NCI-H2107 (cell line): ENCODE results near the gene INPP5D.
"Not testable (repeated sequence)": the region's sequence is repeated elsewhere in the genome, so short reads cannot be mapped to it uniquely, and the experiment has no call there.

Experiments
- DNase-seq: peaks from one replicate; lab custom pipeline; 2025; lab: John Stamatoyannopoulos, UW

The INPP5D gene

DNA sequence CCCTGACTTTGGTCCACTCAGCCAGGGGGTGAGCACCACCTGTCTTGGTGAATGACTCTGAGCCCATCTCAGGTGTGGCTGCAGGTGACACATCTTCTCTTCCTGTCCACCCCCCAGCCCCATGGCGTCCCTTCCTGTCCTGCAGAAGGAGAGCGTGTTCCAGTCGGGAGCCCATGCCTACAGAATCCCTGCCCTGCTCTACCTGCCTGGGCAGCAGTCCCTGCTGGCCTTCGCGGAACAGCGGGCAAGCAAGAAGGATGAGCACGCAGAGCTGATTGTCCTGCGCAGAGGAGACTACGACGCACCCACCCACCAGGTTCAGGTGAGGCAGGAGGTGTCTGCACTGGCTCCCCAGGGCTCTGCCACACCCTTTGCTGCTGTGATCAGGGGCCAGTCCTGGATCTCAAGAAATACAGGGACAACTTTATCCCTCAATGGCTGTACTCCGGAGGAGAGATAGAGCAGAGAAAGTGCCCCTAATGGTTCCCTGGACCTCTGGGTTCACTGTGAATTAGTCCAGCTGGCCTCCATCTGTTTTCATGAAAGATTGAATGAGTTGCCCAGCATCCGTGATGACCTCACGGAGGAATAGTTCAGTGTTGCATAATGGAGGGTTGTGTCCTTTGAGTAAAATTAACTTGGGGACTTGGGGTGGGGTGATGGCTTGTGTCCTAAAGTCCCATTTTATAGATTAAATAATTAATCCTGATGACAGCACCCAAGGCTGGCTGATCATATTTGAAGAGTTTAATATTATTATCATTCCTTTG is 27.4 kb upstream of the INPP5D start, which contains the start of gene NEU2:
TSS of gene NEU2 (plus strand) at position 122 of the 770 bp plus-strand sequence. CDS start at position 122, 0 bp downstream.
- DNase-seq, result no peak

DNA sequence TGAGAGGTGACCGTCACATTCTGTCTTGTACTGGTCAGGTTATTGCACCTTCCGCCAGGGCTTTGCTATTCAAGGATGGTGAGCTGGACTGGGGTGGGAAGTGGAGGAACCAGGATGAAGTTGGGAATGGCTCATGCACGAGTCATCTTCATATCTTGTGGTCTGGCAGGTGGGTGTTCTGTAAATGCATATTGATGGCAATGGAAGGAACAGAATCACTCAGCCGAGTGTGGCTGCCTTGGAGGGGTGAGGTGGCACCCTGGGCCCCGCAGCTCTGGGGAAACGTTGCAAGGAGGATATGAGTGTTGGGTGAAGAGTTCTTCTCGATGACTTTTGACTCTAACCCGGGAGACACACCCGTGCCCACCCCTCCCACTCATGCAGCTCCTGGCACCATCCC is 26.5 kb upstream of the INPP5D start:
- DNase-seq, result no peak

- DNase-seq, result no peak
Observed at GRCh38 chr2:233034091-233034882, 25.9 kb upstream of the INPP5D start.

- DNase-seq, result no peak
Observed at GRCh38 chr2:233035426-233036161, 24.5 kb upstream of the INPP5D start.

DNA sequence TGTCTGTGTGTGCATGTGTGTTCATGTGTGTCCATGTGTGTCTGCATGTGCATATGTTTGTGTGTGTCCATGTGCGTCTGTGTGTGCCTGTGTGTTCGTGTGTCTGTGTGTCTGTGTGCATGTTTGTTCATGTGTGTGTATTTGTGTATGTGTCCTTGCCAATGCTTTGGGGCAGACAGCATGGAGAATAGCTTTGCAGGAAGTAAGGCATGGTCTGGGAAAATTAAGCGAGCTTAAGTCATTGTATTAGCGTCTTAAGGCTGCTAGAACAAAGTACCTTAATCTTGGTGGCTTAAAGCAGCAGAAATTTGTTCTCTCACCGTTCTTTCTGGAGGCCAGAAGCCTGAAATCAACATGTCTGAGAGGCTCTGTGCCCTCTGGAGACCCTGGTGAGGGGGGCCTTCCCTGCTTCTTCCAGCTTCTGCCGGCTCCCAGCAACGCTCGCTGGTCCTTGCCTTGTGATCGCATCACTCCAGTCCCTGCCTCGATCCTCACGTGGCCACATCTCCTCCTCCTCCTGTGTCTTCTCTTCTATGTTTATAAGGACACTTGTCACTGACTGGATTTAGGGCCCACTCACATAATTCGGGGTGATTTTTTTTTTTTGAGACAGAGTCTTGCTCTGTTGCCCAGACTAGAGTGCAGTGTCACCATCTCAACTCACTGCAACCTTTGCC is 23.8 kb upstream of the INPP5D start:
- DNase-seq, result no peak

GRCh38 chr2:233037078-233037477 is 23.1 kb upstream of the INPP5D start:
- no peak for DNase-seq

DNA sequence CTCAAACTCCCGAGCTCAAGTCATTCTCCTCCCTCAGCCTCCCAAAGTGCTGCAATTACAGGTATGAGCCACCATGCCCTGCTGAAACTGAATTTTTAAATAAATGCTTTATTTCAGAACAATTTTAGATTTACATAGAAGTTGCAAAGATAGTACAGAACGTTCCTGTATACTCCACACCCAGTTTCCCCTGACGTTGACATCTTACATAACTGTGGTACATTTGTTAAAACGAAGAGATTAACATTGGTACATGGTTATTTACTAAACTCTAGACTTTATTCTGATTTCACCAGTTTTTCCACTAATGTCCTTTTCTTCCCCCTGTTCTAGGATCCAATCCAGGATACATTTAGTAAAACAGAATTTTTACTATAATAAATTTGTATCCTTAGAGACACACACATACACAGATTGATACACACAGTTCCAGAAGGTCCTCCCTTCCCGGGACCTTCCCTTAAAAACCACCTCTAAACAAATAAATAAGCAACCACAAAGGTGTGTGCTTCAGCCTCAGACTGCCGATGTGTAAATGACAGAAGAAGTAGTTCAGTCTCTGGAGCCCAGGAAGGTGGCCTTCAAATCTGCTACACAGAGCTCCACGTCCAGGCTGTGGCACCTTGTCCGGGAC is 20.8 kb upstream of the INPP5D start:
- DNase-seq, result no peak

- no peak for DNase-seq
Observed at GRCh38 chr2:233039846-233040530, 20.2 kb upstream of the INPP5D start.

DNA sequence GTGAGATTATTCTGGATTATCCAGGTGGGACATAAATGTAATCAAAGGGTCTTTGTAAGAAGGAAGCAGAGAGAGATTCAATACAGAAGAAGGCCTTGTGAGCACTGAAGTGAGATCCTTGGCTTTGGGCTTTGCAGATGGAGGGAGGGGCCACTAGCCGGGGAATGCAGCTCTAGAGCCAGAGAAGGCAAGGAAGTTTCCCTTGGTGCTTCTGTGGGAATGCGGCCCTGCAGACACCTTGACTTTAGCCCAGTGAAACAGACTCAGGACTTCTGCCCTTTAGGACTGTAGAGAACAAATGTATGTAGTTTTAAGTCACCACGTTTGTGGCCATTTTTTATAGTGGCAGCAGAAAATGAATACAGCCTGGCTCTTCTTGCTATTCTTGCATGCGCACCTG is 19.6 kb upstream of the INPP5D start:
- no peak for DNase-seq

GRCh38 chr2:233041722-233042323 is 18.3 kb upstream of the INPP5D start:
- DNase-seq, result no peak

GRCh38 chr2:233042549-233042948 is 17.6 kb upstream of the INPP5D start:
- no peak for DNase-seq

DNA sequence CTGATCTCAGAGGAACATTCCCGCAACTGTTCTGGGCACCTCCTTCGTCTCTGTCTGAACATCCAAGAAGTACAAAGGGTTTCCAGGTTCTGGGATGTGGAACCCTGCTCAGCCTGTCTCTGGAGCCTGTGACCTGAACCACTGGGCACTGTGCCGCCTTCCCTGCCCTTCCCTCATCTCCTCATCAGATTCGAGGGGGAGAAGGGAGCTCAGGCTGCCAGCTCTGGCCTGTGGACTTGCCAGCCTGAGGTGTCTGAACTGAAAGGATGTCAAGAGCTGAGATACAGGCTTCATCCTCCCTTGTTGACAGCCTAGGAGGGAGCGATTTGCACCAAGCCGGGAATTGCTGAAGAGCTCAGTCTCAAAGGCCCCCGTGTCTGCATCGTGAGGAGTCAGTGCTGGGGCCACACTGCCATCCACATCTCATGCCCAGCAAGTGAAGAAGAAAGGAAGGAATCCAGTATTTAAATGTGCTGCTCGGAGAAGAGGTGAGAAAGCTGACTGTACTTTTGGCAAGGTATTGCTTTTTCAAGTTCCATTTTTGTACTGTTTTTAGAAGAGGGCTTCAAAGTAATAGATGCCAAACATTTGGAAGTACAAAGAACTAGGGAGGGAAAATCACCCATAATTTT is 15.1 kb upstream of the INPP5D start:
- DNase-seq, result no peak

DNA sequence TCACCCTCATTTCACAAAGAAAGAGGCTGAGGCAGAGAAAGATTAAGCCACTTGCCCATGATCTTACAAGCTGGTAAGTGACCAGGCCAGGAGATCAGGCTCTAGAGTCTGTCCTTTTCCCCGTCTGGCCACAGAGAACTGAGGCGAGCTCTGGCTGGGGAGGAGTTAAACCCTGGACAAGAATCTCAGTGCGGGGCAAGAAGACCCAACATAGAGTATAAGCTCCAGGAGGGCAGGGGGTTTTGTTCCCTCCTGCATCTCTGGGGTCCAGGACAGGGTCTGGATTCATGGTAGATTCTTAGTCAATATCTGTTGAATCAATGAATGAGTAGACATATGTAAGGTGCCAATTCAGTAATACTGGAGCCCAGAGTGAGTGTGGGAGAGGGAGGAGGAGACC is 12.9 kb upstream of the INPP5D start:
- DNase-seq, result no peak

DNA sequence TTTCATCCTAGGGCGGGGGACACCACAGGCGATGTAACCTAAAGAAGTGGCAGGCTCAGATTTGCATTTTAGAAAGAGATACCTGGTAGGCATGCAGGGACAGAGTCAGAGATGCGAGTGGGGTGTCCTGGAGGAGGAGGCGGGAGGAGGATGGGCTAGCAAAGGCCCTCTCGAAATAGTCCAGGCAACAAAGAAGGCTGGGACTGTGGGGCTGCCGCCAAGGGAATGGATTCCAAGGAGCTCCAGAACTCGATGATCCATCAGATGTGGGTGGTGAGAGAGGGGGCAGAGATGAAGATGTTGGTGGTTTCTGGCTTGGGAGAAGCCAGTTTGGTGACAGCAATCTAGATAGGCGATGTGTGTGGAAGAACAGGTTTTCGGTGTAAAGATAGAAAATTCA is 12.5 kb upstream of the INPP5D start:
- DNase-seq, result no peak

GRCh38 chr2:233048569-233049193 is 11.5 kb upstream of the INPP5D start:
- no peak for DNase-seq

GRCh38 chr2:233049194-233049761 is 10.9 kb upstream of the INPP5D start:
- no peak for DNase-seq

DNA sequence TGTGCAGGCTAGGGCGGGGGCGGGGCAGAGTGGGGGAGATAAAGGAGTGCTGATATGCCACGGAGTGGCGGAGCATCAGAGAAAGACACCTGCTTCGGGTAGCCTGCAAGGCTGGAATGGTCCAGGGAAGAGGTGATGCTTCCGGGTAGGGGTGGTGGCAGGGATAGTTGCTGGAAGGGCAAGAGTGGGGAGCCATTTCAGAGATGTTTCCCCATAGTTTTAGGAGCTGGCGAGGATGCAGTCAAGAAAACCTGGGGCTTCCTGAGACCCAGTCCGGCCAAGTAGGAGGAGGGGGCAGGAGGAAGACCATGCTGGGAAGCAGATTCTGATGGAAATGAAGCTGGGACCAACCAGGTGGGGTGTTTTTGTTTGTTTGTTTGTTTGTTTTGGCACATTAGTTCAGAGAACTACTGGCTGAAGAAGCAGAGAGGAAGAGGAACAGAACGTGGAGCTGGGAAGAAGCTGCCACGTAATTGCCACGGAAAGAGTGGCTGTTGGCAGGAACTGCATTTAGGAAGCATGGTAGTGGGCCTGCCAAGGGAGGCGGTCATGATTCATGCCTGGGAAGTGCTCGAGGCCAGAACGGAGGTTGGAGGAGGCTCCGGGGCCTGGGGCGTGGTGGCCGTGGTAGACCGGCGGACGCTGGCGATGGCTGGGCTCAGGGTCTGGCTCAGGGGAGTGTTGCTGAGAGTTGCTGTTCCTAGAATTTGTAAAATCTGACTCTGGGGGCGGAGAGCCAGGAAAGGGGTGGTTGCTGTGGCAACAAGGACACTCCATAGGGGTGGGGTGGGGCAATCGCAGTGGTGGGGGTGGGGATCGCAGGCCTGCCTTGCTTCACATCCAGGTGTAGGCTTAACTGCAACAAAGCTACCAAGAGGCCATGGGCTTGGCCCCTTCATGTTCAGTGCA is 8.6 kb upstream of the INPP5D start:
- no peak for DNase-seq

DNA sequence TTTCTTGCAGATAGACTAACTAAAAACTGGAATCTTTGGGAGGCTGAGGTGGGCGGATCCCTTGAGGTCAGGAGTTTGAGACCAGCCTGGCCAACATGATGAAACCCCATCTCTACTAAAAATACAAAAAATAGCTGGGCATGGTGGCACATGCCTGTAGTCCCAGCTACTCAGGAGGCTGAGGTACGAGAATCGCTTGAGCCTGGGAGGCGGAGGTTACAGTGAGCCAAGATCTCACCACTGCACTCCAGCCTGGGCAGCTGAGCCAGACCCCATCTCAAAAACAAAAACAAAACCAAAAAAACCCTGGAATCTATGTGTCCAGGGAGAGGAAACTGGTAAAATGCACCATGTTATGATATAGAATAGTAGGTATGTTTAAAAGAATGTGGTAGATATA is 7.6 kb upstream of the INPP5D start:
- DNase-seq, result not testable (repeated sequence)
